HG02943 (cell line): ENCODE results near the gene RTL10.
"Not testable (repeated sequence)": the region's sequence is repeated elsewhere in the genome, so short reads cannot be mapped to it uniquely, and the experiment has no call there.

ENCODE experiments used
- ATAC-seq: cut with Tn5 transposase; IDR thresholded peaks from one replicate; pipeline ENCODE4 v1.9.1; 2021; ENCODE audit warnings: mild to moderate bottlenecking, low read depth, moderate library complexity; ENCODE audit not compliant: unreplicated experiment

RTL10 gene

DNA sequence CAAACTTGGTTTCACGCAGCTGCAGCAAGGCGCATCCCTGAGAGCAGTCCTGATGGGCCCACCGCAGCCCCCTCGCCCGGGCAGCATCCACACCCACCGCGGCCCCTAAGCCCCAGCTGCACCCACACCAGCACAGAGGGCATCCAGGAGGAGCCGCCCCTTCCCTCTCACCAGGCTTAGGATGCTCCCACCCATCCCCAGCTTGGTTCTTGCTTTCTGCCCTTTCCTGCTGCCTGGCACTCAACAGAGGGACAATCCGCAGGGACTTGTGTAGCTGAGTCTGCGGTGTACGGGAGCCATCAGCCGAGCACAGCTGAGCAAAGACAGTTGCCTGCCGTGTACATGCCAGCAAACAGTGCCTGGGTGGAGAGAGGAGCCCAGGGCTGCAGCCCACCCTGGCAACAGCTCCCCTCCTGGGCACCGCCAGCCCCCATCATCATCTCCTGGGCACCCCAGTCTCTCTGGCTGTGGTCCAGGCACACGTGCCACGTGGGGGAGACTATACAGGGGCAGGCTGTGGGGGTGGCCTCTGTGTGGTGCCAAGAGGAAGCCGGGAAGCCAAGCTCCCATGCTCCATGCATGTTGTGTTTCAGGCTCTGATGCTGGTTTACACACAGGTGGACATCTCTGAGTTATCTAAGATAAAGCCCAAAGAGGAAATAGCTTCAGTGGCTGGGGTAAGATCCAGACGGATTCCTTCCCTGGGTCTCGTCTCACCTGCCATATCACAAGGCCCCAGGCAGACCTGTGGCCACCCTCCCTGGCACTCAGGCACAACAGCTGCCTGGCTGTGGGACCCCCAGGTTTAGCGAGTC, 36.0 kb upstream of the RTL10 start:
- no peak for ATAC-seq

DNA sequence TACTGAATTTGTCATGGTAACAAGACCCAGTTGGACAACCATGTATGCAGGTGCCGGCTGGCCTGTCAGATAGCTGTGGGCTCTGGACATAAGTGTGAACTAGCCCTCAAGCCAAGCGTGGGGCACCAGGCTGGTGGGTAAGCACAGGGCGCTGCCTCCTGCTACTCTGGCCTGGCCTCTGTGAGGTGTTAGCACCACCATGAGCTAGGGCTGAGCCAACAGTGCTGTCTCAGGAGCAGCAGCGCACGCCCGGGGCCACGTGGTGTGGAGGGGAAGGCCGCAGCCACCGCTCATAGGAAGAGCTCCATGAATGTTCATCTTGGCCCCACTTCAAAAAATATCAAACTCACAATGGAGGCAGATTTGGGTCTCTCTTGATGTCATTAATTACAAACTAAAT, 35.3 kb upstream of the RTL10 start:
- ATAC-seq: no peak

DNA sequence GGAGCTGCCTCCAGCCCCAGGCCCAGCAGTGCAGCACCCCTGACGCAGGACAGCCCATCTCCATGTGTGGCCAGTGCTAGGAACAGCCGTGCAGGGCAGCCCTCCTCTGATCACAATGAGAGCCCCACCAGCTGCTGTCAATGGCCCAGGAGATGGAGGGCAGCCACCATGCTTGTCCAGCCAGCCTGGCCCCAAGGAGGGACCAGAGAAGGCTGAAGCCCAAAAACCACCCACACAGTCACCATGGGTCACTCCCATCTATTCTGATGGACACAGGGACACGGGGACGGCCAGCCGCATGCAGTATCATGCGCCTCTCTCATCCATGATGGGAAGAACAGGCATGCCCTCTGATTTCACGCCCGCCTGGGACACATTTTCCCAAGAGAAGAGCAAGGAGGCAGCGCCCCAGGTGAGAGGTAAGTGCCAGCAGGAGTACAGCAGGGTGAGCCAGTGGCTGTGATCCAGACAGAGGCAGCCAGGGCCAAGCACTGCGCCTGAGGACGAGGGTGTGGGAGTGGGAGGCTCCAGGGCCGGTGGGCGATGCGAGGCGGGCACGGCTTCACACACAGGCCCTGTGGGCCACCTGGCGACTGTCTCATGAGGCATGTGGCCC, 33.6 kb upstream of the RTL10 start:
- no peak for ATAC-seq

DNA sequence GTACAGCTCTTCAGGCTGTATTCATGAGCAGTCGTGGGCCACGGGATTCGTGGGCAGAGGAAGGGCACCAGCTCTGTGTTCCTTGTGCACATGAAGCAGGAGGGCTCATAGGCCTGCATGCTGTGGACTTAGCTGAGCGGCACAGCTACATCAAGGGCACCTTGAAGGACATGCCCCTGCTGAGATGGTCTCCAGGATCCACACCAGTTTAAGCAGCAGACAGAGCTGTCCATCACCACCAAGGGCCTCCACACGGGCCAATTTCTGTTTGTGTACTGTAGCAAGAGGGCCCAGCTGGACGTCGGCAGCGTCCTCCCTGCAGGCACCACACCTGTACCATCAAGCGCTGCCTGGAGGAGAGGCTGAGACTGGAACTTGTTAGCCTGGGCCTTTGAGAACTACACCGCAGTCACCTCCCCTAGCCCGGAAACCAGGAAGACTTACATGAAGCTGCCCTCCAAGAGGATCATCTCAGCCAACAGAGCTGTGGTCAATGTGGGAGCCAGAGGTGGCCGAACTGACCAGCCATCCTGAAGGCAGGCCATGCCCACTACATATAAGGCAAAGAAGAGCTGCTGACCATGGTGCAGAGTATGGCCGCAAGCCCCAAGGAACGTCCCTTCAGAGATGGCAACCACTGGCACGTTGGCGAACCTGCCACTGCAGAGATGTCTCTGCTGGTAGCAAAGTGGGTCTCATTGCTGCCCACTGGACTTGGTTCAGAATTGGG, 32.7 kb upstream of the RTL10 start:
- no peak for ATAC-seq

DNA sequence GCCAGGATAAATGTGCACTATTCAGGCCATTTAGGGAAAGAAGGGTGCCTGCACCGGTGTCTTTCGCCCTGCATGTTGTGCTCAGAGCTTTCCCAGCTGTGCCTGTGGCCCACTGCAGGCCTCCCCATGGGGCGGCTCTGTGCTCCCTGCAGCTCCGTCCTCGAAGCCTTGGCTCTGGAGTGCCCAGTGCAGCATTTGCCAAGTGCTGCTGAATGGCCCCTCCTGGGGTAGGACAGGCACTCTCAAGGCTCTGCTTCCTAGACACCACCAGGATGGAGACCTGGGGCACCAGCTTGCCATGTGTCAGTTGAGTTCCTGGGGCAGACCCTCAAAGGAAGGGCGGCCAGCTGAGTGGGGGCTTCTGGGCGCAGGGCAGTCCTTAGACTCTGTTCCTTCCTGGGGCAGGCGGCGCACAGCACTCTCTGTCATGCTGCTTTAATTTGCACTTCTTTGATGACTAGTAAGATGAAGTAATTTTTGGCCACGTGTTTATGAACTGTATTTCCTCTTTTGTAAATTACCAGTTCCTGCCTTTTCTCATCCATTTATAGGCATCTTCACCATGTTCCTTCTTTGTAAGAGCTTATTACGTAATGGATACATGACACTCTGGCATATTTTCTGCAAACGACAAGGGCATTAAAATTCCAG, 32.1 kb upstream of the RTL10 start:
- no peak for ATAC-seq

DNA sequence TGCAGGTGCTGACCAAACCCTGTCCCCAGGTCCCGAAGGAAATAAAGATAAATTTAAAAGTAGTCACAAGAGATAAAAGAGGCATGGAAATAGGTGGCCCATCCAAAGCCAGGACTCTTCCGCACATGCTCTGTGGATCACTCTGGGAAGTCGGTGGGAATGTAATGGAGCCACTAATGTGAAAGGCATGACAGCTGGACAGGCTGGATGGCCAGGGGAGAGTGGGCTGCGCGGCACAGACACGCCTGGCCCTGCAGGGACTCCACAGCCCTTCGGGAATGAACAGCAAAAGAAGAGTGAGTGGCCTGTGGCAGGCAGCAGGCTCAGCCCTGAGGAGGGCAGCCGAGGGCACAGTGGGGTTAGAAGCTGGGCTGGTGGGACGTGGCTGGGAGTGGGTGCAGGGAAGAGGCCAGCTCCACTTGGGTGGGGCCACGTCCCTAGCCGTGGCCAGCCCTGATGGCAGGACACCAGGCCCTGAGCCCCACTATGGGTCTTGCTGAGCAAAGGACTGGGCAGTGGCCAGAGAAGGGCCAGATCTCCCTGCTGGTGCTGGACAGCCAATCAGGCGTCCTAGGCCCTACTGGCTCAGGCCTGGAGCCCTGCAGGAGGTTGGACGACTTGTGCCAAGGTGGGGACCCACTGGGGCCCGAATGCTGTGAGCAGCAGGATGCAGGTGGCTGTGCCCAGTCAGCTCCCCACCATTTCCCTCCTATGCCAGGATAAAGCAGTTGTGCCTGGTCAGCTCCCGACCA, 31.3 kb upstream of the RTL10 start:
- no peak for ATAC-seq

DNA sequence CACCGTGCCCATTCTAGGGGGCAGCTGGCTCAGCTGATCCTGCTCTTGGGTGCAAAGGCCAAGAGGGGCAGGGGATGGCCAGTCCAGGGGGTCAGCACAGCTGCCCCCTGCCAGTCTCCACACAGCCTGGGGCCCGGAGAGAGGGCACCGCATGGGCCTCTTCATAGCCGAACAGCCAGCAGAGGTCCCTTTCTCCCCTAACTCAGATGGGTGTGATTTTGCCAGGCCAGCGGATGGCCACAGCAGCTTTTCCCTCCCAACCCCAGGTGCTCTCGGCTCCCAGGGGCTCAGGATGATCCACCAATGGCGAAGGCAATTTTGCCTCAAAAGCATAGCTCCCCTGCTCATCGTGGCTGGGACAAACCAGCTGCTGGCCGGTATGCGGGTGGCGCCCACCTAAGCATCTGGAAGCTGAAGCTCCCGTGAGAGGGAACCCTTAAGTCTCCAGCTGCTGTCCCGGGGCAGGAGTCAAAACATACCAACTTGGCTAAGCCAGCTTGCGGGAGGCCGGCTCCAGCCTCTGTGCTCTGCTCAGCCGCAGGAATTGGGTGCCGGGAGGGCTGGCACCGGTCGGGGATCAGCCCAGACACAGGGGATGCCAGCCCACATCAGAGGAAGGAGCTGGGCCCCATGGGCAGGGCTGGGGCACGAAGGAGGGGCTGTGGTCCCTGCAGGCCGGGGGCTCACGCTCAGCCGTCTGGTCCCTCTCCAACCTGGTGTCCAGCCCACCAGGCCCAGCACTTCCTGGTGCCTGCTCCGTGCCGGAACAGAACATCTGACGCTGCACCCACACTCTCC, 30.5 kb upstream of the RTL10 start:
- no peak for ATAC-seq

DNA sequence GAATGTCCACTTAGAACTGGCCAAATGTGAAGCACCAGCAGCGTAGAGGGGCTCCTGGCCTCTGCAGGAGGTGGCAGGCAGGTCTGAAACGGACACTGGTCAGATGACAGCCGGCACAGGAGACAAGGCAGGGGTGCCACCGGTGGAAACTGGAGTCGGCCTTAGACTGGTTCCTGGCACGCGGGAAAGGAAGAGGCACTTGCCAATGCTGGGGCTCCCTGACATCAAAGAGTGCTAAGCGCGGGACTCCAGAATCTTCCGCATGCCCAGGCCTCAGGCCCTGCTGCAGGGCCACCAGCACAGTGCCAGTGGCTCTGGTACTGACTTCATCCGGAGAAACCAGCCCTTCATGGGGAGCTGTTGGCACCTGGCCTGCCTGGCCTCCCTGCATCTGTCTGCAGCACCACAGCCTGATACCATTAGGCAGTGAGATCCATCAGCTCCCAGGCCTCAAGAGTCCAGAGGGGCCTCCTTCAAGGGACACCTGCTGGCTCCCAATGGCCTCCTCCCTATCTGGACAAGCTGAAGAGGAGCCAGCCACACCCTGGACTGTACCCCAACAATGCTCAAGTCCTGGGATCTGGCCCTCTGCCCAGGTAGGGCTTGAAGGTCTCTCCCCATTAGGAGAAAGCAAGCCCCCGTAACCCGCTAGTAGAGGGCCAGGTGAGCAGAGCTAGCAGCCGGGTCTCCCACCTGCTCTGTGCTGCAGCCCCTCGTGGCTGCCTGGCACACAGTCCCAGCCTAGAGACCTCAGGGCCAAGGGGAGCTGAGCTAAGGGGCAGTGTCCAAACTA, 29.7 kb upstream of the RTL10 start:
- no peak for ATAC-seq

DNA sequence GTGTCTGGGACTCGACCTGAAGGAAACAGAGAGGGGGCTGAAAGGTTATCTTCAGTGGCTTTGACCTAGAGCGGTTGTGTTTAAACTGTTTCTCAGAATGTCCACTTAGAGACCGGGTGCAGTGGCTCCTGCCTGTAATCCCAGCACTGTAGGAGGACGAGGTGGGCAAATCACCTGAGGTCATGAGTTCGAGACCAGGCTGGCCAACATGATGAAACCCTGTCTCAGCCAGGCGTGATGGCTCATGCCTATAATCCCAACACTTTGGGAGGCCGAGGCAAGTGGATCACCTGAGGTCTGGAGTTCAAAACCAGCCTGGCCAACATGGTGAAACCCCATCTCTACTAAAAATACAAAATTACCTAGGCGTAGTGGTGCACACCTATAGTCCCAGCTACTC, 28.8 kb upstream of the RTL10 start:
- ATAC-seq: not testable (repeated sequence)

DNA sequence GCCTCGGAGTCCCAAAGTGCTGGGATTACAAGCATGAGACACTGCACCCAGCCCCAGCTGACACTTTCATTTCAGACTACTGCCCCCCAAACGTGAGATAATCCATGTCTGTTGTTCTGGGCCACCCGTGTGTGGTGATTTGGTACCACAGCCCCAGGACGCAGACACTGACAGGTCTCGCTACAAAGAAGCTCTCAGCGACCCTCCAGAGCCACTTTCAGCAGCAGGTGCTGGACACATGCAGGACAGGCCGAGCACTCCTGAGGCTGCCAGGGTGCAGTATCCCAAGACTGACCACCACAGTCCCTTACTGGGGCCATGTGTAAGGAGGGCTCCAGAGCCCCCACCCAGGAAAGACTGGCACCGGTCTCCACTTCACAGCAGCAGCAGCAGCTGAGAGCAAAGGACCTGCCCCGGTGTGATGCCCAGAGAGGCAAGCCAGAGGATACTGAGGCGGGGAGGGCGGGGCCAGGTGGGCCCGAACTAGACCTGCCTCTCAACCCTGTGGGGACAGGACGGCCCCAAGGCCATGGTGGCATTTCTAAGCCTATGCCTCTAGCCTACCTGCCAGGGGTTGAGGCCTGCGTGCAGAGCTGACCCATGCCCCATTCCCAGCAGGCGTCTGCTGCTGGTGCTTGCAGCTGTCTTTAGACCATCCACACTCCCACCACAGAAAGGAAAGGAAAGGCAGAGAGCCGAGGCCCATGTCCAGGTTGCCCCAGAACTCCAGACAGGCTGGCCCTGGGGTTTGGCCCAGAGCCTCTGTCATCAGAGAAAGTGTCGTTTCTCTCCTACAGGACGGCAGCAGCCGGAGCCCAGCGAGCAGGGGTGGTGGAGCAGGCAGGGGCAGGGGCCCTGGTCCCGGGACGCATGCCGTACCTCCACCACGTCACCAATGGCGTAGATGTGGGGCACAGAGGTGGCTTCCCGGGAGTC, 28.0 kb upstream of the RTL10 start:
- no peak for ATAC-seq

DNA sequence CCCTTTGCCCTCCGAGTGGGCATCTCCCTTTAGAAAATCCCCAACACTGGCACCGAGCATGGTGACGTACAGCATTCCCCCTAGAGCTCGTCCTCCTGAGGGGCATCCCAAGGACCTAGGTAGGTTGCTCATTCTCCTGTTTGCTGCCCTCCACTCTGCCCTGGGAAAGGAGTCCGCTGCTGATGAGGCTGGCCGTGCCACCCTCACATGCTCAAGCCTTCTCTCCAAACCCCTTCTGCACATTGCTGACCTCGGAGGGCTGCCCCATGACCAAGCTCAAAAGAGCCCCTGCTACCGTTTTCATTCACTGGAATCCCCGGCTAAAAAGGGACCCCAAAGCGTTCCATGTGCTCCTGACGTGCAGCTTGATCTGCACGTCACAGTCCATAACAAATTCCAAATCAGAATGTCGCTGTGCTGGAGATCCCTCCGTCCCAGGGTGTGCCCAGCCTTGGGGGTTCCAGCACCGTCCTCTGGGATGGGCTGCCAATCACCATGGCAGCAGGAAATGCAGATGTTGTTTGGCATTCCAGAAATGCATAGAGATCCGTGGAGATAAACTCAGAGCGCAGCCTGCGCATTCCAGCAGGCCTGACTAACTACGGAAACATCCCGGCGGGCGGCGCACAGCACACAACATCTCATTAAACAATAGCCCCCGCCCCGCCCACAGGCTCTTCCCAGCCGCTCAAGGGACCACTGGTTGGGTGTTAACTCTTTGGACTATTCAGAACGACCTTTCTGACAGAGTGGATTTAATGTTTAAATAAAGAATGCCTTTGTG, 26.3 kb upstream of the RTL10 start:
- no peak for ATAC-seq

DNA sequence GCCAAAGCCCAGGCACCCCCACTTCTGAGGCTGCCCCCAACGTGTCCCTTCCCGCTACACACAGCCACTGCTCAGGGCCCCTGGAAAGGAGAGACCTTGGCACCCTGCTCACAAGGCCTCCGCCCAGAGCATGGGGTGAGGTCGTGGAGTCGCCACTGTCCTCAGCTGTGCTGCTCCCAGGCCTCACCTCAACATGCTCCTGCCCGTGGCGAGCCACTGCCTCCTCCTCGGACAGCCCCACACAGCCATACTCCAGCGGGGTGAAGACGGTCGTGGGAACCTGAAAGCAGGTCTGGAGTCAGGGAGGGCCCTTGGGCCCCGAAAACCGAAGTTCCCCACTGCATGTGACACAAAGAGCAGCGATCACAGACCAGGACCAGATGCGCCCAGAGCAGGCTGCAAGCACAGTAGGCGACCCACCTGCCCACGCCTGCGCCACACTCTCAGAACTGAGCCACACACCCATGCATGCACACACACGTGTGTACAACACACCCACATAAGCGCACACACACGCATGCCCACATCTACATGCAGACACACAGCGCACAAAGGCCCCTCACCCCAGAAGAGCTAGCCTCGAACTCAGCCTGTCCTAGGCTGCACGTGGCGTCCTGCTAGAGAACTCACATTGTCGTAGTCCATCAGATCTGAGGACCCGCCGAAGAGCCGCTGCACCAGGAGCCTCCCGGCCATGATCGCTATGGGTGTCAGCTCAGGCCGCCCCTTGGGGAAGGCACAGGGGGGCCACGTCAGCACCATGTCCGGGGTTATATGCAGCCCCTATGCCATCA, 25.5 kb upstream of the RTL10 start:
- ATAC-seq: no peak

DNA sequence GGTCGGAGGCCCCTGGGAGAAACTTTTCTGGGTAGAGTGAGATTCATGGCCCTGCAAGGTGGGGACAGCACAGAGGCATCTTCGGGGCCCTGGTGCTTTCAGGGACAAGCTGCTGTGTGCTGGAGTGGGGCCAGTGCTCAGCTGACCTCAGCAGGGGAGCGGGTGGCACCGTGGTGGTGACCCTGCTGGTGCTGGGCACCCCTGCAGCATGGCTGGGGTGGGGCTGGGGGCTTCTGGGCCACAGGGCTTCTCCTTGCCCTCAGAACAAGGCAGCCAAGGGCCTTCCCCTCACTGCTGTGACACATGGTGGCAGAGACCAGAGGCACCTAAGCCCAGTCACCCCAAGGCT, 24.9 kb upstream of the RTL10 start:
- ATAC-seq: no peak

DNA sequence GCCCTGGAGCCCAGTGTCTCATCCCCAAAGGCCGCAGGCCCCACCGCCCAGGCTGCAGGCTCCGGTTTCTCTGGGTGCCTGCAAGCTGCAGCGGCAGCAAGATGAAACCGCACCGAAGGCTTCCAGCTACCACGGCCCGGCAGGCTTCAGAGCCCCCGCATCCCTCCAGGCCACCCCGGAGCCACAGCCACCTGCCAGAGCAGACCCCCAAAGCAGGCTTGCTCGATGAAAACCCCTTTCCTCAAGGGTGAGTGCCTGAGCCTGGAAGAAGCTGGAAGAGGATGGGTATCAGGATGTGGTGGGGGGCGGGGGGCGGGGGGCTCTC, 24.5 kb upstream of the RTL10 start:
- no peak for ATAC-seq

DNA sequence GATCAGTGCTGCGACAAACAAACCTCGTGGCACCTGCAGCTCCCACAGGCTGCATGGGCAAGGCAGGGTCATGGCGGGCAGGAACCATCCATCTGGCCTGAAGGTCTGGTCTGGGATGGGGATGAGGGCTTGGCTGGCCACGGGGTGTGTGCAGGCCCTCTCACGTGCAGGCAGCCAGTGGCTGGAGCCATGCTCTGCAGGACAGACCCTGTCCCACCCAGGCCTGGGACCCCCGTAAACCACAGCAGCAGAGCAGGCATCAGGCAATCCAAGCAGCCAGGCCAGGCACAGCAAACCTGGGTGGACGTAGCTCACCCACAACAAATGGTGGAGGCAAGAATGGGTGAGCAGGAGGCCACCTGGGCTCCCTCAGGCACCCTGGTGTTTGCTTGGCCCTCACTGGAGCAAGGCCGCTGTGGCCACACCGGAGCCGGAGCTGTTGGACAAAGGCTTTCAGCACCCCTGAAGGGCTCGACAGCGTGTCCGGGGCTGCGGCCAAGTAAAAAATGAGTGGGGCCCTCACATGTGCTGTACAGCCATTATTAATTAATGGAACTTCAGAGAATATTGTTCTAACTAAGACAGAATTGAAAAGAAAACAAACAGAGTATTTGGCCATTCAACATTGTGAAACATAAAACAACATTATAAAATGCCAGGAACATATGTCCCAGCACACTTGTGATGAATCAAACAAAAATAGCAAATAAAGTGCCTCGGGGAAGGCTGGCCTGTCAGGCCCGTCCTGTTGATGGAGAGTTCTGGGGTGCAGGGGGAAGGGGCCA, 24.0 kb upstream of the RTL10 start:
- no peak for ATAC-seq
